Osteoblast (primary cell): ENCODE data around the gene CFI. TPM values are rescaled to one million over a fixed set of nuclear protein-coding genes. Genes with fewer than 3 reads are reported as not detected.
A peak's percentile ranks its signal among the peaks of the same experiment; 100 is the strongest.

ENCODE experiments used
- DNase-seq: peaks from one replicate; pipeline ENCODE4 v3.0.0; 2011; ENCODE audit warnings: low spot score, mixed read lengths; ENCODE audit not compliant: insufficient read length; ENCODE audit errors: missing footprints
- H2AFZ ChIP-seq: 2 replicates; pipeline ENCODE4 v1.6.0; 2011; ENCODE audit warnings: mild to moderate bottlenecking, low read length
- H3K27ac ChIP-seq: 2 replicates; pipeline ENCODE4 v1.5.1; 2011; ENCODE audit warnings: mild to moderate bottlenecking, low read depth, low read length, moderate library complexity
- H3K27me3 ChIP-seq: 2 replicates; pipeline ENCODE4 v1.6.0; 2012; ENCODE audit warnings: mild to moderate bottlenecking, control low read depth, inconsistent platforms, low read length, moderate library complexity; ENCODE audit not compliant: insufficient read depth
- H3K36me3 ChIP-seq: 2 replicates; pipeline ENCODE4 v1.5.1; 2011; ENCODE audit warnings: mild to moderate bottlenecking, low read length, control low read depth, moderate library complexity; ENCODE audit not compliant: insufficient read depth
- H3K4me1 ChIP-seq: 2 replicates; pipeline ENCODE4 v1.5.1; 2011; ENCODE audit warnings: mild to moderate bottlenecking, low read length, control low read depth, moderate library complexity; ENCODE audit not compliant: insufficient read depth
- H3K4me2 ChIP-seq: 2 replicates; pipeline ENCODE4 v1.6.0; 2011; ENCODE audit warnings: mild to moderate bottlenecking, low read length; ENCODE audit not compliant: insufficient read depth
- H3K4me3 ChIP-seq: fragments of 200-600 bp; sonication (generic); 3 replicates; pipeline ENCODE4 v1.5.1; 2012; ENCODE audit warnings: mild to moderate bottlenecking, low read length, inconsistent platforms; ENCODE audit not compliant: insufficient read depth
- H3K79me2 ChIP-seq: 2 replicates; pipeline ENCODE4 v1.6.0; 2012; ENCODE audit warnings: mild to moderate bottlenecking, low read length, control low read depth, inconsistent platforms; ENCODE audit not compliant: insufficient read depth
- H3K9me3 ChIP-seq: 2 replicates; pipeline ENCODE4 v1.5.1; 2011; ENCODE audit warnings: low read depth, low read length, control low read depth
- H4K20me1 ChIP-seq: 2 replicates; pipeline ENCODE4 v1.6.0; 2012; ENCODE audit warnings: mild to moderate bottlenecking, low read length, control low read depth; ENCODE audit not compliant: insufficient read depth
- total RNA-seq: library from RNA; depleted of rRNA; stranded (reverse); fragments of >200 nt; gene quantifications from 2 replicates; pipeline ENCODE4 v1.2.3, GENCODE V29; 2012
- TF ChIP-seq, protein P1 (sequence below): IDR thresholded peaks from 2 replicates; pipeline ENCODE4 v1.5.1; 2011; ENCODE audit warnings: mild to moderate bottlenecking, low read depth, low read length, moderate library complexity; ENCODE audit errors: extremely low read depth

CFI gene
- total RNA-seq, 1 donor, result 27.9 TPM

DNA sequence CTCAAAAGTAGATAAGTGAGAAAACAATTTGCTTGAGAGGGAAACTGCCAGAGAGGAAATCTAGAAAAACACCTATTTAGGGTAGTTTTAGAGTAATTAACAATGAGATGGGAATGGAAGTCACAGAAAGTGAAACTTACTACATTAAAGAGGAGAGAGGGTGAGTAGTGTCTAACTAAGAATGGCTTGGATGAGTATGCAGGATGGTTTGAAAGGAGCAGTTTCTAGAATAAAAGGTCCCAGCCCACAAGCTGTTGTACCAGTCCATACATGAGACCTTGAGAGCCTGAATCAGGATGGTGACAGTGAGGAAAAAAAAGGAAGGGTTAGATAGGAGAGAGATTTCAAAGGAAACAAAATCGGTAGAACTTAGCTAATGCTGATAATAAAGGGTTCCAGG lies 15.1 kb upstream of the CFI start:
- Histone ChIP-seq H3K4me2 (peak overlapping the region; percentile 99), H3K79me2 (peaks cover 54% of the 10 kb centered on the region), H3K4me3 (peak overlapping the region; percentile 99), H3K36me3 (peaks cover 23% of the 10 kb centered on the region), H4K20me1 (peaks cover 3% of the 10 kb centered on the region), H3K27me3 (no peaks in the 10 kb centered on the region), H3K9me3 (no peaks in the 10 kb centered on the region), H2AFZ (no peak overlapping the region), H3K4me1 (peaks cover 10% of the 10 kb centered on the region), H3K27ac (peak overlapping the region; percentile 99)
- DNase-seq, result no peak
- TF ChIP-seq, protein P1, sequence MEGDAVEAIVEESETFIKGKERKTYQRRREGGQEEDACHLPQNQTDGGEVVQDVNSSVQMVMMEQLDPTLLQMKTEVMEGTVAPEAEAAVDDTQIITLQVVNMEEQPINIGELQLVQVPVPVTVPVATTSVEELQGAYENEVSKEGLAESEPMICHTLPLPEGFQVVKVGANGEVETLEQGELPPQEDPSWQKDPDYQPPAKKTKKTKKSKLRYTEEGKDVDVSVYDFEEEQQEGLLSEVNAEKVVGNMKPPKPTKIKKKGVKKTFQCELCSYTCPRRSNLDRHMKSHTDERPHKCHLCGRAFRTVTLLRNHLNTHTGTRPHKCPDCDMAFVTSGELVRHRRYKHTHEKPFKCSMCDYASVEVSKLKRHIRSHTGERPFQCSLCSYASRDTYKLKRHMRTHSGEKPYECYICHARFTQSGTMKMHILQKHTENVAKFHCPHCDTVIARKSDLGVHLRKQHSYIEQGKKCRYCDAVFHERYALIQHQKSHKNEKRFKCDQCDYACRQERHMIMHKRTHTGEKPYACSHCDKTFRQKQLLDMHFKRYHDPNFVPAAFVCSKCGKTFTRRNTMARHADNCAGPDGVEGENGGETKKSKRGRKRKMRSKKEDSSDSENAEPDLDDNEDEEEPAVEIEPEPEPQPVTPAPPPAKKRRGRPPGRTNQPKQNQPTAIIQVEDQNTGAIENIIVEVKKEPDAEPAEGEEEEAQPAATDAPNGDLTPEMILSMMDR, result no peak

DNA sequence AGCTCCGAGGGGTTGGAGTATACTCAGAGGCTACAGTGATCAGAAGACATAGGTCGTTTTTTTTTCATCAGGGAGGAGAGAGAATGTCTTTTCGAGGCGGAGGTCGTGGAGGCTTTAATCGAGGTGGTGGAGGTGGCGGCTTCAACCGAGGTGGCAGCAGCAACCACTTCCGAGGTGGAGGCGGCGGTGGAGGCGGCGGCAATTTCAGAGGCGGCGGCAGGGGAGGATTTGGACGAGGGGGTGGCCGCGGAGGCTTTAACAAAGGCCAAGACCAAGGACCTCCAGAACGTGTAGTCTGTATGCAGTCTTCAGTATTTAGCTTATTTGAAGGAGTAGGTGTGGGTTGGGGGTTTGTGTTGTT lies 14.3 kb upstream of the CFI start:
- peaks cover 23% of the 10 kb centered on the region for H3K36me3 ChIP-seq
- H2AFZ ChIP-seq, result peak overlapping the region; percentile 95
- H3K4me2 ChIP-seq, result peak overlapping the region; percentile 99
- no peaks in the 10 kb centered on the region for H3K27me3 ChIP-seq
- peak overlapping the region; percentile 99 for H3K4me3 ChIP-seq
- DNase-seq, result peak; percentile 50
- H3K9me3 ChIP-seq, result no peaks in the 10 kb centered on the region
- H3K4me1 ChIP-seq, result peaks cover 10% of the 10 kb centered on the region
- H3K27ac ChIP-seq, result peak overlapping the region; percentile 99
- peaks cover 54% of the 10 kb centered on the region for H3K79me2 ChIP-seq
- peaks cover 3% of the 10 kb centered on the region for H4K20me1 ChIP-seq
- TF ChIP-seq, protein P1, result no peak

DNA sequence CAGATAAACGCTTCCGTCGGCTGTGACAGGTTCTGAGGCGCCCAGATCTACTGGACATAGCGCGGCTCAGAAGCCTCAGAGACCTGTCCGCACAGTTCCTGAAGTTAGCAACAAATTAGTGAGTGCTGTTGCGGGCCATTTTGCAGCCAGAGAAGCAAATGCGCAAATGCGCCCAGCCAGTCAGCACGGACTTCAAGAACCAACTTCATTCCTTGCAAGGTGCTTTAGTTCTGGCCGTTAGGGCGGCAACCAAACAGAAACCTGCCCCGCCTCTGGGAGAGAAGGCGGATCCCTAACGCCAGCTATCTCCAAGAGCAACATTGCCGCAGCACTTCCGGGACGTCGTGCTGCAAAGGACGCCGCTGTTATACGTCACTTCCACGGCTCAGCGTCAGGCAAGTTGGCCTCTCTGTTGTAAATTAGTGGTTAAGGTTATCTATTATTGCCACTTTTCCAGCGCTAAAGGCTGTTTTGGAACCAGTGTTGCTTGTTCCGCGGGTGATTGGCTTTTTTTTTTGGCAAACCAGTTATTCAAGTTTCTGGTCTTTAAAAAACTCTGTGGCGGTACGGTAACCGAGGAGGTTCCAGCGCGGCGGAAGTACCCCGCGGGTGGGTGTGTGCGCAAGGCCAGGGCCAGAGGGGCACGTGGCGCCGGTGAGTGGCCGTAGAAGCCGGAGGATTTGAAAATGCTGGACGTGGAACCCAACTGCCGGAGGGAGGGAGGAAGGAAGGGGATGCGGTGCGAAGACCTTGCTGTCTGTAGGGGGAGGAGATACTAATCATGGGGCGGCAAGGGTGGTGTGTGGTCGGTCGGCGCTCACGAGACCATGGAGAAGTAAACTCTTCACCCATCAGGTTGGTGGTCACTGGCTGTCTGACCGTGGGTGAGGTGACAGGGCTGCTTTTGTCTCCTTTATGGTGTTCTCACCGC lies 13.6 kb upstream of the CFI start, which contains the start of gene GAR1:
Gene GAR1 (plus strand): TSS at position 612 of the 931 bp plus-strand sequence. CDS start 403 bp downstream, outside the sequence.
- Histone ChIP-seq H3K27ac (peak within 1 kb of the TSS; percentile 99), H3K36me3 (peaks cover 23% of the 10 kb centered on the region), H4K20me1 (peaks cover under 1% of the 10 kb centered on the region), H3K27me3 (no peaks in the 10 kb centered on the region), H3K4me3 (peak within 1 kb of the TSS; percentile 99), H3K4me1 (peaks cover 10% of the 10 kb centered on the region), H3K9me3 (no peaks in the 10 kb centered on the region), H3K79me2 (peaks cover 50% of the 10 kb centered on the region), H2AFZ (peak within 1 kb of the TSS; percentile 95), H3K4me2 (peak within 1 kb of the TSS; percentile 99)
- TF ChIP-seq, protein P1, result no peak
- DNase-seq, result peak; percentile 95

DNA sequence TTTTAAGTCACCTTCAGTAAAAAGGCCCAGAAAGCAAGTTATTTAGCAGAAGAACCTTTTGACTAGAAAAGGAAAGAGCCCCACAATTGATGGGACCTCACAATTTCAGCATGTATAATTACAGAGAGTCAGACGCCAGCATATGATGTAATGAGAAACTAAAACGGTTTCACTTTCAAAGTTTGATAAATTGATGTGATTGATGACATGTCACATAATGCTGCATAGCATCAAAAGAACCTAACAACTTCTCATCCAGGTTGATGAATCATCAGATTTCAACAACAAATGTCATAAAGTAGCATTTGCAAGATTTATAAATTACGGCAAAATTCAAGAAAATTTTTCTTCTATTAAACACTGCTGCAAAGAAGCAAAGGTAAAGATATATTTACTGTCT lies 9.9 kb upstream of the CFI start:
- Histone ChIP-seq H4K20me1 (no peaks in the 10 kb centered on the region), H3K4me3 (no peak overlapping the region), H3K27ac (no peak overlapping the region), H3K4me2 (no peak overlapping the region), H3K9me3 (no peaks in the 10 kb centered on the region), H3K27me3 (no peaks in the 10 kb centered on the region), H3K36me3 (no peaks in the 10 kb centered on the region), H3K79me2 (peaks cover 13% of the 10 kb centered on the region), H3K4me1 (peaks cover 4% of the 10 kb centered on the region), H2AFZ (no peak overlapping the region)
- no peak for DNase-seq
- TF ChIP-seq, protein P1, result no peak
